HK-2 (cell line): Measurements from ENCODE around the gene ARFIP1.
A peak's percentile ranks its signal among the peaks of the same experiment; 100 is the strongest.
"Not testable (repeated sequence)": the region's sequence is repeated elsewhere in the genome, so short reads cannot be mapped to it uniquely, and the experiment has no call there.

ENCODE experiments used
- DNase-seq: peaks from one replicate; pipeline ENCODE4 v3.0.0-alpha.2; 2018; ENCODE audit not compliant: unreplicated experiment

The ARFIP1 gene, protein sequence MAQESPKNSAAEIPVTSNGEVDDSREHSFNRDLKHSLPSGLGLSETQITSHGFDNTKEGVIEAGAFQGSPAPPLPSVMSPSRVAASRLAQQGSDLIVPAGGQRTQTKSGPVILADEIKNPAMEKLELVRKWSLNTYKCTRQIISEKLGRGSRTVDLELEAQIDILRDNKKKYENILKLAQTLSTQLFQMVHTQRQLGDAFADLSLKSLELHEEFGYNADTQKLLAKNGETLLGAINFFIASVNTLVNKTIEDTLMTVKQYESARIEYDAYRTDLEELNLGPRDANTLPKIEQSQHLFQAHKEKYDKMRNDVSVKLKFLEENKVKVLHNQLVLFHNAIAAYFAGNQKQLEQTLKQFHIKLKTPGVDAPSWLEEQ

DNA sequence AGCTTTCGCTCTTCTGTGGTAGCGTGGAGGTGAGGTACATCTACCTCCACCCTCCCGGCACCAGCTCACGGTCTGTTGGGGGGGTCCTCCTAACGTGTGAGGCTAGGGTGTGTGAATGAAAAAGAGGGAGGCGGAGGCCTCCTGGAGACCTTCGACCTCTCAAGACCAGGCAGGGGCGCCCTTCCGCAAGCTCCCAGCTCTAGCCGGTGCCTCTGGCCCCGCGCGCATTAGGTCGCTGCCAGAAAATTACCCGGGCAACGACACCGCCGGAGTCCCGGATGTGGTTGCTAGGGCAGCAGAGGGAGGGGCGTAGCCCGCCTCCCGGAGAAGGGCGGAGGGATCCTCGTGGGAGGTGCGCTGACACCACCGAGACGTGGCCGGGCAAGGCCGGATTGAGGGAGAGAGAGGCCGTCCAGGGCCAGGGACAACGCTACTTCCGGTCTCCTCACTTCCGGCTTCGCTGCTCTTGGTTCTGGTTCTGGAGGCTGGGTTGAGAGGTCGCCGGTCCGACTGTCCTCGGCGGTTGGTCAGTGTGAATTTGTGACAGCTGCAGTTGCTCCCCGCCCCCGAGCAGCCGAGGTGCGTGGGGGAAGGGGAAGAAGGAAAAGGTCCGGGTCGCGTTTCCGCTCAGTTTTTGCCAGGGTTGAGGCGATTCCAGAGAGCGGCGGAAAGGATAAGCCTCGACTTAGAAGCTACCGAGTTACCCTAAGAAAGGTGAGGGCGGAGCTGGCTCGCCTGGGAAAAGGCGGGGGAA is at the start of gene ARFIP1, which contains the start of gene TIGD4:
TSS of gene ARFIP1 (plus strand) at position 442 of the 754 bp plus-strand sequence. CDS start 49,680 bp downstream, outside the sequence.
TSS of gene TIGD4 (minus strand) at position 218 of the 754 bp plus-strand sequence. CDS start 8,726 bp downstream, outside the sequence.
- DNase-seq, result peak; percentile 98

GRCh38 chr4:152731997-152732396 is 47.8 kb upstream of the ARFIP1 start:
- DNase-seq, result no peak

GRCh38 chr4:152734015-152734698 is 45.6 kb upstream of the ARFIP1 start:
- DNase-seq, result no peak

- no peak for DNase-seq
Observed at GRCh38 chr4:152734699-152735050, 45.1 kb upstream of the ARFIP1 start.

GRCh38 chr4:152735396-152735859 is 44.3 kb upstream of the ARFIP1 start:
- no peak for DNase-seq

- DNase-seq, result no peak
Observed at GRCh38 chr4:152735906-152736305, 43.8 kb upstream of the ARFIP1 start.

DNA sequence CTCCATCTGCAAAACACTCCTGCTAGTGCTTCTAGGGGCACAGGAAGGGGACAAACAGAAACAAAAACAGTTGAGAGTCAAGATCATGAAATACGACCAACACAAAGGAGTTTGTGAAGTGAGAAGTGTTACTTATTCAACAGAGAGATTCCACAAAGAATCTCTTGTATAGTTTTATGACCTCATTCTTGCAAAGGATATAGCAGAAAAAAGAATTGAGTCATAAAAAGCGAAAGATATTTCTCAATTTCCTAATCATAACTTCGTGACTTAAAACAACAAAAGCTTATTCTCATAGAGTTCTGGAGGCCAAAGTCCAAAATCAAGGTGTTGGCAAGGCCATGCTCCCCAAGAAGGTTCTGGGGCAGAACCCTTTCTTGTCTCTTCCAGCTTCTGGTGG is 40.9 kb upstream of the ARFIP1 start:
- DNase-seq, result no peak

- no peak for DNase-seq
Observed at GRCh38 chr4:152747444-152747843, 32.3 kb upstream of the ARFIP1 start.

GRCh38 chr4:152748619-152749018 is 31.1 kb upstream of the ARFIP1 start:
- no peak for DNase-seq

DNA sequence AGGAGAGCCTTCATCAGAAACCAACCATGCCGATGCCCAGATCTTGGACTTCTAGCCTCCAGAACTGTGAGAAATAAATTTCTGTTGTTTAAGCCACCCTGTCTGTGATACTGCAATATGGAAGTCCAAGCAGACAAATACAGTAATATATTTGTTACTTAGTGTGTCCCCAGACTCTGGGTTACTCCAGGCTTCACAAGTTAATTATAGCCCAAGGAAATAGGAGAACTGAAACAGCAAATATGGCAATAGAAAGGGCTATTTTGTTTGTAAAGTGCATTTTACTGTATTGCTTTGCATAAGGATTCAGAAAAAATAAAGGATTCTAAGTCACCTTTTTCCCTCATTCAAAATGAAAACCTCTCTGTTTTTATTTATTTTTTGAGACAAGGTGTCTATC is 16.0 kb upstream of the ARFIP1 start:
- DNase-seq, result no peak

- DNase-seq, result not testable (repeated sequence)
Observed at GRCh38 chr4:152765069-152765737, 14.6 kb upstream of the ARFIP1 start.

- no peak for DNase-seq
Observed at GRCh38 chr4:152771741-152772533, 7.8 kb upstream of the ARFIP1 start.

GRCh38 chr4:152773339-152773738 is 6.4 kb upstream of the ARFIP1 start:
- DNase-seq, result no peak

DNA sequence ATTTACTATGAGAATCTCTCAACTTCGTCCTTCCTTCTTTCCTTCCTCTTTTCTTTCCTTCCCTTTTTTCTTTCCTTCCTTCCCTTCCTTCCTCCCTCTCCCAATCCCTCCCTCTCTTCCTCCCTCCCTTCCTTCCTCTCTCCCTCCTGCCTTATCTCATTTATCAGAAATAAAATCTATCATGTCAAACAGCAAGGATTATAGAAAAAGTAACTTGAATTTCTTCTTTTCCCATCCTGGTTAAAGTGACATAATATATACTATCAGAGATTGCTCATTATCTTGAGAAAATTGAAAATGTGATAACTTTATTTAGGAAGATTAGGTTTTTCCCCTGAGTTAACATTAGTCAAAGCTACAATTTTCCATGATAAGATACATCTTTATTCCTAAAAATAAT is 5.8 kb upstream of the ARFIP1 start:
- DNase-seq, result no peak

GRCh38 chr4:152776352-152776751 is 3.4 kb upstream of the ARFIP1 start:
- no peak for DNase-seq

DNA sequence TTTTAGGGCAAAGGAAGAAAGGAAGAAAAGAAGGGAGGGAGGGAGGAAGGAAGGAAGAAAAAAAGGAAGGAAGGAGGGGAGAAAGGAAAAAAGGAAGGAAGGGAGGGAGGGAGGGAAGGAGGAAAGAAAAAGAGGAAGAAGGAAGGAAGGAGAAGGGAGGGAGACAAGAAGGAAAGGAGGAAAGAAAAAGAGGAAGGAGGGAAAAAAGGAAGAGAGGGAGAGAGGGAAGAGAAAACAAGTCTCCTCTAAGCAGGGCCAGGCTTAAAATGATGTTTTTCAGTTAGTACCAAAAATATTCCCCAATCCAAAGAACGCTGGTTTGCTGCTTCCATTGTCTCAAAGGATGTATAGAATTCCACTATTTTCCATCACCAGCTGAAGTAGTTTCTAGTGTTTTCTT is 2.3 kb upstream of the ARFIP1 start:
- DNase-seq, result no peak

DNA sequence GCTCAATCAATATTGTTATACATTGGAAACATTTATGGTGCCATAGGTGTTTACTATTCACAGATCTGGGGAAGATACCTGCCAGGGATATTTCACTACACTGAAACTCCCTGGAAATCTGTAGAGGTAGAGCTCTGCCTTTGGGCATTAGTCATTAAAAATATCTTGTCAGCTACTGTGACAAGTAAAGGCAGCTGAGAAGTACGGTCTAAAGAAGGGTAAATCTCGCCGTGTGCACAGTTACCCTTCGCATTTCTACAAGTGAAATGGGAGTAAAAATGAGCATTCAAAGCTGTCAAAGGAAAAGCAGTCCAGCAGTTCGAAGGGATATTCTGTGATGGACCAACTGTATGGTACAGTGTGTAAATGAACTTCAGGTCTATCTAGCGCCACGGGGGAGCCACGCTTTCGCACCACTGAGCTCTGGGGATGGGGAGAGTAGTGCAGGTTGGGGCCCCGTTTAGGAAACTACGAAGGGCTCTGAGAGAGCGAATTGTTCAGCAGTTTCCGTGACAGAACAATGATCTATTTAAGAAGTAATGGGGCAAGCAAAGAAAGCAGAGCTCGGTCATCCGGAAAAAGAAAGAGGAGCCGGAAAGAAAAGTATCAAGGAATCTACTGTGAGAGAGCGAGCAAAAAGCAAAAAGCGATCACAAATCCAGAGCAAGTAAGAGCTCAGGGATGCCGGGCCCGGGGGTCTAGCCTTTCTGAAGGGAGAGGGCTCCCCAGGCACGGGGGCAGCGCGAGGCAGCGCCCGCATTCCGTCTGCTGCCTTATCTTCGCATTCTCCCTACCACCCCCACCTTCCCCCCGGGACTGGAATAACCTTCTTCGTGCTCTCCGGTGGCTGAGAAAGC is 870 bp upstream of the ARFIP1 start:
- peak; percentile 12 for DNase-seq

- DNase-seq, result no peak
Observed at GRCh38 chr4:152780267-152780778, 569 bp downstream of the ARFIP1 start.

DNA sequence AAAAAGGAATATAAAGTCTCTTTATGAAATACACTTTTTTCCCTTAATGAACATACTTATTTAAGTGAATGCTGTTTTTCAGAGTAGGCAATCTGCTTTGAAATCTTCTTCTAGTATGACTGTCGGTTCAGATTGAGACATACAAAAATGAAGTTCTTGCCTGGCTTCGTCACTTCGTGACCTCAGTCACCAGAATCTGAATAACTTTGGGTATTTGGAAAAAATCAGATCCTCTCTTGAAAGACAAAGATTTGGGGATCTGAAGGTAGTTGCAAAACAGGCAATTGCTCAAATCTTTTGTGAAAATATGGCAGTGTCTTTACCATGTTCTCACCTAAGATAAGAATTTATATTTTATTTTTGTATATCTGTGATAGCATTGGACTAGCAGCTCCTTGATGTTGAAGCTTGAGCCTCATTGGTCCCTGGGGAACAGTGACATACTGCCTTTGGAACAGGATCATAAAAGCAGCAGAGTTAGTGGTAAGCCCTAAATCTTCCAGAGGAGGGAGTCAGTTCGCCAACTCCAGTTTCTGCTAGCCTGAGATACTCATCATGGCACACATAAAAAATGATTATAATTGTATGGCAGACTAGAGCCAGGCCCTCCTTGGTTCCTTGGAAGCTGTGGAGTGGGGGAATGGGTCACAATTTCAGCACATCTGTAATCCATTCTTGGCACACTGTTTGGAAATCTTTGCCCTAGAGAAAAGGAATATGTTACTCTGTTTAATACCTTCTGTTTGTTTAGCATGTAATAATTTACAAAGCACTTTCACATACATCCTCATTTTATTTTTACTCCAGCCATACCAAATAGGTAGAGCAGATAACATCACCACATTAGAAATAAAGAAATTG is 5.0 kb downstream of the ARFIP1 start:
- DNase-seq, result no peak
